Astrocyte (in vitro differentiated cells and primary cell): ENCODE data around the gene PPM1A. TPM values are rescaled to one million over a fixed set of nuclear protein-coding genes. Genes with fewer than 3 reads are reported as not detected.

ENCODE experiments used
- DNase-seq: peaks from one replicate; pipeline ENCODE4 v3.0.0-alpha.2; 2010; ENCODE audit warnings: low read depth
- FAIRE-seq: peaks from 2 replicates; lab custom pipeline; 2011; peaks lifted over from hg19 to GRCh38; lab: Jason Lieb, UNC
- H2AFZ ChIP-seq: 2 replicates; pipeline ENCODE4 v1.6.0; 2012; ENCODE audit warnings: low read depth, low read length, inconsistent platforms
- H3K27ac ChIP-seq: 2 replicates; pipeline ENCODE4 v1.5.1; 2011; ENCODE audit warnings: low read depth, low read length, inconsistent platforms
- H3K27me3 ChIP-seq: 2 replicates; pipeline ENCODE4 v1.6.0; 2011; ENCODE audit warnings: low read length, inconsistent platforms; ENCODE audit not compliant: insufficient read depth
- H3K36me3 ChIP-seq: 2 replicates; pipeline ENCODE4 v1.5.1; 2011; ENCODE audit warnings: low read length, inconsistent platforms; ENCODE audit not compliant: insufficient read depth
- H3K4me1 ChIP-seq: 2 replicates; pipeline ENCODE4 v1.5.1; 2011; ENCODE audit warnings: low read length, inconsistent platforms; ENCODE audit not compliant: insufficient read depth
- H3K4me2 ChIP-seq: 2 replicates; pipeline ENCODE4 v1.6.0; 2012; ENCODE audit warnings: low read length, inconsistent platforms
- H3K4me3 ChIP-seq: 2 replicates; pipeline ENCODE4 v1.5.1; 2011; ENCODE audit warnings: low read depth, mild to moderate bottlenecking, low read length, inconsistent platforms; ENCODE audit not compliant: insufficient read depth
- H3K79me2 ChIP-seq: 2 replicates; pipeline ENCODE4 v1.6.0; 2012; ENCODE audit warnings: mild to moderate bottlenecking, low read length, inconsistent platforms; ENCODE audit not compliant: insufficient read depth
- H3K9ac ChIP-seq: 2 replicates; pipeline ENCODE4 v1.6.0; 2012; ENCODE audit warnings: mild to moderate bottlenecking, low read length, inconsistent platforms
- H3K9me3 ChIP-seq: 2 replicates; pipeline ENCODE4 v1.5.1; 2012; ENCODE audit warnings: low read depth, mild to moderate bottlenecking, low read length, inconsistent platforms; ENCODE audit not compliant: insufficient read depth
- H4K20me1 ChIP-seq: 2 replicates; pipeline ENCODE4 v1.6.0; 2012; ENCODE audit warnings: low read length, inconsistent platforms; ENCODE audit not compliant: insufficient read depth
- H3K27ac Mint-ChIP-seq: one replicate; pipeline ENCODE4 v1.8.0; 2021; ENCODE audit warnings: mild to moderate bottlenecking, mixed read lengths; ENCODE audit not compliant: unreplicated experiment
- H3K27me3 Mint-ChIP-seq: one replicate; pipeline ENCODE4 v1.8.0; 2021; ENCODE audit warnings: low read depth, mixed read lengths; ENCODE audit not compliant: unreplicated experiment
- H3K36me3 Mint-ChIP-seq: one replicate; pipeline ENCODE4 v1.8.0; 2021; ENCODE audit warnings: low read depth, mixed read lengths; ENCODE audit not compliant: unreplicated experiment
- H3K4me1 Mint-ChIP-seq: one replicate; pipeline ENCODE4 v1.8.0; 2021; ENCODE audit warnings: low read depth, mixed read lengths; ENCODE audit not compliant: unreplicated experiment
- H3K4me3 Mint-ChIP-seq: one replicate; pipeline ENCODE4 v1.8.0; 2021; ENCODE audit warnings: mild to moderate bottlenecking, moderate library complexity, mixed read lengths; ENCODE audit not compliant: unreplicated experiment
- H3K9me3 Mint-ChIP-seq: one replicate; pipeline ENCODE4 v1.8.0; 2021; ENCODE audit warnings: mild to moderate bottlenecking, mixed read lengths; ENCODE audit not compliant: unreplicated experiment
- CTCF ChIP-seq: IDR thresholded peaks from 2 replicates; pipeline ENCODE4 v1.5.1; 2011; ENCODE audit warnings: low read depth, mild to moderate bottlenecking, inconsistent platforms, low read length, moderate library complexity; ENCODE audit not compliant: insufficient read depth
- EZH2 ChIP-seq: IDR thresholded peaks from 2 replicates; pipeline ENCODE4 v1.6.1; 2012; ENCODE audit warnings: mild to moderate bottlenecking, low read length, inconsistent platforms; ENCODE audit not compliant: insufficient read depth
- total RNA-seq: library from RNA; stranded (reverse); gene quantifications from 2 replicates; pipeline ENCODE4 v1.2.1, GENCODE V29; 2021

Gene PPM1A
- total RNA-seq, 1 donor from 2014 or later = 50.3 TPM

GRCh38 chr14:60331201-60332045 lies 82.4 kb downstream of the PPM1A start:
- Histone ChIP-seq H3K4me2 (peak overlapping the region; percentile 87), H3K9ac (peak overlapping the region; percentile 46), H3K27ac (no peak overlapping the region), H3K27me3 (peaks cover 28% of the 10 kb centered on the region), H4K20me1 (no peaks in the 10 kb centered on the region), H3K36me3 (no peaks in the 10 kb centered on the region), H3K4me3 (peak overlapping the region; percentile 54), H3K9me3 (no peaks in the 10 kb centered on the region), H2AFZ (peak overlapping the region; percentile 83), H3K79me2 (no peaks in the 10 kb centered on the region), H3K4me1 (peaks cover 8% of the 10 kb centered on the region)
- FAIRE-seq (no peak), DNase-seq (peak; percentile 10)
- no peak overlapping the region for H3K27ac Mint-ChIP-seq
- H3K4me3 Mint-ChIP-seq = peak overlapping the region; percentile 65
- no peak for TF ChIP-seq EZH2
- TF ChIP-seq CTCF = peak; percentile 84
- H3K27me3 Mint-ChIP-seq = peaks cover 20% of the 10 kb centered on the region
- H3K4me1 Mint-ChIP-seq = peaks cover 3% of the 10 kb centered on the region
- H3K9me3 Mint-ChIP-seq = no peaks in the 10 kb centered on the region
- no peaks in the 10 kb centered on the region for H3K36me3 Mint-ChIP-seq

- Histone ChIP-seq H2AFZ (peak overlapping the region; percentile 83), H4K20me1 (no peaks in the 10 kb centered on the region), H3K27ac (no peak overlapping the region), H3K9ac (no peak overlapping the region), H3K9me3 (no peaks in the 10 kb centered on the region), H3K27me3 (peaks cover 22% of the 10 kb centered on the region), H3K36me3 (no peaks in the 10 kb centered on the region), H3K4me2 (peak overlapping the region; percentile 87), H3K4me1 (peaks cover 8% of the 10 kb centered on the region), H3K79me2 (no peaks in the 10 kb centered on the region), H3K4me3 (no peak overlapping the region)
- no peaks in the 10 kb centered on the region for H3K9me3 Mint-ChIP-seq
- H3K27ac Mint-ChIP-seq = no peak overlapping the region
- H3K4me3 Mint-ChIP-seq = no peak overlapping the region
- H3K36me3 Mint-ChIP-seq = no peaks in the 10 kb centered on the region
- no peak for TF ChIP-seq CTCF
- TF ChIP-seq EZH2 = no peak
- DNase-seq = no peak
- peaks cover 20% of the 10 kb centered on the region for H3K27me3 Mint-ChIP-seq
- no peak for FAIRE-seq
- peaks cover 3% of the 10 kb centered on the region for H3K4me1 Mint-ChIP-seq
Observed at GRCh38 chr14:60332046-60332399, 83.0 kb downstream of the PPM1A start.

GRCh38 chr14:60332869-60333268 lies 83.8 kb downstream of the PPM1A start:
- no peak overlapping the region for H2AFZ ChIP-seq
- H3K36me3 Mint-ChIP-seq = no peaks in the 10 kb centered on the region
- H3K79me2 ChIP-seq = no peaks in the 10 kb centered on the region
- no peak overlapping the region for H3K27ac Mint-ChIP-seq
- H3K4me3 Mint-ChIP-seq = no peak overlapping the region
- H3K27me3 ChIP-seq = peaks cover 17% of the 10 kb centered on the region
- H3K9ac ChIP-seq = no peak overlapping the region
- H3K27me3 Mint-ChIP-seq = peaks cover 15% of the 10 kb centered on the region
- H3K4me2 ChIP-seq = no peak overlapping the region
- H3K9me3 Mint-ChIP-seq = no peaks in the 10 kb centered on the region
- no peaks in the 10 kb centered on the region for H4K20me1 ChIP-seq
- no peak for FAIRE-seq
- no peaks in the 10 kb centered on the region for H3K36me3 ChIP-seq
- H3K4me1 Mint-ChIP-seq = peaks cover 3% of the 10 kb centered on the region
- TF ChIP-seq CTCF = no peak
- no peak for TF ChIP-seq EZH2
- H3K4me3 ChIP-seq = no peak overlapping the region
- H3K27ac ChIP-seq = no peak overlapping the region
- no peak for DNase-seq
- peaks cover 5% of the 10 kb centered on the region for H3K4me1 ChIP-seq
- H3K9me3 ChIP-seq = no peaks in the 10 kb centered on the region
